HG03159 (cell line): ENCODE measurements around the gene GTPBP2.
"Not testable (repeated sequence)": the region's sequence is repeated elsewhere in the genome, so short reads cannot be mapped to it uniquely, and the experiment has no call there.

Experiments
- ATAC-seq: cut with Tn5 transposase; IDR thresholded peaks from one replicate; pipeline ENCODE4 v1.9.1; 2021; ENCODE audit warnings: mild to moderate bottlenecking, moderate library complexity; ENCODE audit not compliant: unreplicated experiment

GTPBP2 gene

GRCh38 chr6:43624786-43625288 is 4.2 kb downstream of the GTPBP2 start:
- no peak for ATAC-seq

- no peak for ATAC-seq
Measured at GRCh38 chr6:43623880-43624785, 4.9 kb downstream of the GTPBP2 start.

GRCh38 chr6:43622541-43622940 is 6.5 kb downstream of the GTPBP2 start:
- no peak for ATAC-seq

DNA sequence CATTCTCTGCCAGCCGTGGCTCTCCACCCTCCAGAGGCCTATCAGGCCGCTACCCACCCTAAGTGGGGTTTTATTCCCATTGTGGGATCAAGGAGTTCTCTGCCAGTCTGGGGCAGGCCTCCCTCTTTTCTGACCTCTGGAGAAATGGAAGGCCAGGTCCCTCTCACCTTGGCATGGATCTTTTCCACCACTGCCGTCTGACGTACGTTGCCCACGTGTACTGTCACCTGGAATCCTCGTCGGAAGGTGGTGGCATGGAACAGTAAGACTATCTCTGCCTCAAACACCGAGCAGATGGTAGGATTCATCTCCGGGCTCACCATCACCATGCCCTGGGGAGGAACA is 7.3 kb downstream of the GTPBP2 start:
- no peak for ATAC-seq

GRCh38 chr6:43621078-43621835 is 7.8 kb downstream of the GTPBP2 start:
- ATAC-seq: no peak

- no peak for ATAC-seq
Measured at GRCh38 chr6:43616725-43617472, 12.2 kb downstream of the GTPBP2 start.

- no peak for ATAC-seq
Measured at GRCh38 chr6:43614396-43614730, 14.7 kb downstream of the GTPBP2 start.

DNA sequence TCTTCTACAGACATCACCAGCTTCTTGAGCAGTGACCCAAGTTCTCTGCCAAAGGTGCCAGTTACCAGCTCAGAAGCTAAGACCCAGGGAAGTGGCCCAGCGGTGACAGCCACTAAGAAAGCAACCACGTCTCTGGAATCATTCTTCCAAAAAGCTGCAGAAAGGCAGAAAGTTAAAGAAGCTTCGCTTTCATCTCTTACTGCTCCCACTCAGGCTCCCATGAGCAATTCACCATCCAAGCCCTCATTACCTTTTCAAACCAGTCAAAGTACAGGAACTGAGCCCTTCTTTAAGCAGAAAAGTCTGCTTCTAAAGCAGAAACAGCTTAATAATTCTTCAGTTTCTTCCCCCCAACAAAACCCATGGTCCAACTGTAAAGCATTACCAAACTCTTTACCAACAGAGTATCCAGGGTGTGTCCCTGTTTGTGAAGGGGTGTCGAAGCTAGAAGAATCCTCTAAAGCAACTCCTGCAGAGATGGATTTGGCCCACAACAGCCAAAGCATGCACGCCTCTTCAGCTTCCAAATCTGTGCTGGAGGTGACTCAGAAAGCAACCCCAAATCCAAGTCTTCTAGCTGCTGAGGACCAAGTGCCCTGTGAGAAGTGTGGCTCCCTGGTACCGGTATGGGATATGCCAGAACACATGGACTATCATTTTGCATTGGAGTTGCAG is 15.2 kb downstream of the GTPBP2 start:
- no peak for ATAC-seq

- ATAC-seq: no peak
Measured at GRCh38 chr6:43610431-43610830, 18.6 kb downstream of the GTPBP2 start.

DNA sequence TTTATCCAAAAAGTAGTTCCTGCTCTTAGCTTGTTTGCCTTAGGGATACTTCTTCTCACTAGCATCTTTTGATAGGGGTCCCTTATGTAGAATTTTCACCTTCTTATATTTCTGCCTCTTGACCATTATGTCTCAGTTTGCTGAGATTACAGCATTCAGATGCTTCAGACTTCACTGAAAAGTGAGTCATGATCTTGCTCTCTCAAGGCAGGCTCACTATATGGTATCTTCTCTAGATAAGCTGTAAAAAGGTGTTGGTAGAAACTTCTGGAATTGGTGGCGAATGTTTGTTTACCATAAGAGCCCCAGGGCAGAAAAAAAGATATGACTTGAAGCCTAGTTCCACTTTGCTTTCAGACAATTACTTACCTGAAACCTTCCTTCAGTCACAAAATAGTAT is 19.7 kb downstream of the GTPBP2 start:
- no peak for ATAC-seq

GRCh38 chr6:43608807-43609206 is 20.3 kb downstream of the GTPBP2 start:
- ATAC-seq: no peak

DNA sequence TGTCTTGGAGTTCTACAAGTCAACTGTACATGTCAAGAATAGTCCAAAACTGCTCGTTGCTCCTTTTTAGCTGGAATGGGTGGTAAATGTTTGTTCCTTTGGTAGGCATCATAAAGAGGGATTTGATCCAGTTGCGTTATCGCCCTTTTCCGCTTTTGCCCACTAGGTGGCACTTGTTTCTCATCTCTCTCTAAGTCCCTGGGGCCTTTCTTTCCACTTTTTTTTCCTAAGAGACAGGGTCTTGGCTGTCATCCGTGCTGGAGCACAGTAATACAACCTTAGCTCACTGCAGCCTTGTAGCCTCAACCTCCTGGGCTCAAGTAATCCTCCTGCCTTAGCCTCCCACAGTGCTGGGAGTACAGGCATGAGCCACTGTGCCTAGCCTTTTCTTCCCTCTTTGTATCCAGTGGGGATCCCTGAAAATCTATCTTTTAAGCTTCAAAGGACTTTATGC is 20.7 kb downstream of the GTPBP2 start:
- no peak for ATAC-seq

- no peak for ATAC-seq
Measured at GRCh38 chr6:43606019-43606418, 23.0 kb downstream of the GTPBP2 start.

DNA sequence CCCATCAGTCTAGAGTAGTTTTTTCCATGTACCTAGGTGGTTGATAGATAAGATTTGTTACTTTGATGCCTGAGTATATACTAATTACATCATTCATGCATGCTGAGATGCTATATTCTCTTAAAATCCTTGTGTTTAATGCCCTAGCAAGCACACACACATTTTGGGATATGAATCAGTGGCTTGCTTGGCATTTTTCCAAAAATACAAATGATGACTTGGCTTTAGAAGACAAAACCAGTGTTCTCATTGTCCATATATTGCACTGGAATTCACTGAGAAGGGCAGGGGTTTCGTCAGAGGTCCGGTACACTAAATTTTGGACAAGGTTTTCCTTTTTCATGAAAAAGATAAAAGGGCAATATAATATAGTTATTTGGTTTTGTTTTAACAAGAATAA is 24.9 kb downstream of the GTPBP2 start:
- no peak for ATAC-seq

- no peak for ATAC-seq
Measured at GRCh38 chr6:43600595-43600994, 28.5 kb downstream of the GTPBP2 start.

GRCh38 chr6:43593938-43594337 is 35.1 kb downstream of the GTPBP2 start:
- ATAC-seq: no peak

DNA sequence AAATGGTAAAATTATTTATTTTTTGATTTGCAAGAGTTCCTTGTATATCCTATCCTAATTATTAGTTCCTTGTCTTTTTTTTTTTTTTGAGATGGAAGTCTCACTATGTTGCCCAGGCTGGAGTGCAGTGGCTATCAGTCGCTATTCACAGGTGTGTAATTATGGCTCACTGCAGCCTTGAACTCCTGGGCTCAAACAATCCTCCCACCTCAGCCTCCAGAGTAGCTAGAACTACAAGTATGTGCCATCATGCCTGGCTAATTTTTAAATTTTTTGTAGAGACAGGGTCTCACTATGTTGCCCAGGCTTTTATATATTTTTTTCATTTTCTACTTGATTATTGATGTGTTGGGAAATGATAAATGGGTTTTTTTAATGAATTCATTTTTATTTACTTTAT is 39.5 kb downstream of the GTPBP2 start:
- ATAC-seq: not testable (repeated sequence)

GRCh38 chr6:43588194-43588593 is 40.9 kb downstream of the GTPBP2 start:
- ATAC-seq: no peak

- ATAC-seq: no peak
Measured at GRCh38 chr6:43584892-43585570, 44.0 kb downstream of the GTPBP2 start.

GRCh38 chr6:43582911-43583310 is 46.2 kb downstream of the GTPBP2 start:
- no peak for ATAC-seq
